ENCODE data around the gene PRSS38. TPM values are rescaled to one million over a fixed set of nuclear protein-coding genes. Genes with fewer than 3 reads are reported as not detected.

PRSS38 gene
- total and polyA plus RNA-seq, 2 donors (not counting 1 experiment from before 2014, with no cell fraction given), result not detected

GRCh38 chr1:227838181-227838580 lies 22.7 kb downstream of the PRSS38 start:
- DNase-seq (ENCODE audit: low read depth in 2 of 2), result no peak
- H2AFZ ChIP-seq (ENCODE audit: low read length), result no peak overlapping the region

GRCh38 chr1:227841096-227841495 lies 25.6 kb downstream of the PRSS38 start:
- no peak overlapping the region for H3K4me2 ChIP-seq (ENCODE audit: extremely low read depth, insufficient read depth, low read length)
- no peaks in the 10 kb centered on the region for H3K9me3 ChIP-seq (ENCODE audit: control insufficient read depth, insufficient read depth, low read depth, low read length)
- H3K27me3 ChIP-seq (ENCODE audit: control insufficient read depth, insufficient read depth, low read length), result no peaks in the 10 kb centered on the region
- H3K79me2 ChIP-seq (ENCODE audit: control insufficient read depth, insufficient read depth, low read length), result no peaks in the 10 kb centered on the region
- DNase-seq (ENCODE audit: low read depth in 2 of 2), result no peak
- TF ChIP-seq EZH2 (IDR thresholded peaks at IDR 0.05; ENCODE audit: low read length, missing control alignments) (no peak), CTCF (conservative IDR thresholded peaks at IDR 0.05 in 1 of 2, IDR thresholded peaks at IDR 0.05 in 1 of 2; ENCODE audit: low read depth in 1 of 2, low read length in 2 of 2) (no peak)
- no peaks in the 10 kb centered on the region for H4K20me1 ChIP-seq (ENCODE audit: control insufficient read depth, extremely low read depth, insufficient read depth, low read length)
- no peaks in the 10 kb centered on the region for H3K4me1 ChIP-seq (ENCODE audit: control insufficient read depth, extremely low read depth, insufficient read depth, low read length)
- no peak overlapping the region for H2AFZ ChIP-seq (ENCODE audit: low read length)
- no peak overlapping the region for H3K9ac ChIP-seq (ENCODE audit: insufficient read depth, low read length)
- no peak overlapping the region for H3K27ac ChIP-seq (ENCODE audit: insufficient read depth, low read length)
- H3K4me3 ChIP-seq (replicated peaks in 1 of 4; ENCODE audit: control extremely low read depth in 1 of 4, insufficient read depth in 1 of 4, low read depth in 3 of 4, low read length in 4 of 4), result no peak overlapping the region
- H3K36me3 ChIP-seq (ENCODE audit: control insufficient read depth, insufficient read depth, low read length), result no peaks in the 10 kb centered on the region

More at GRCh38 chr1:227838181-227838580, 22.7 kb downstream of the PRSS38 start:
- Histone ChIP-seq H3K79me2 (ENCODE audit: control insufficient read depth, insufficient read depth, low read length) (no peaks in the 10 kb centered on the region), H3K4me1 (ENCODE audit: control insufficient read depth, extremely low read depth, insufficient read depth, low read length) (no peaks in the 10 kb centered on the region), H3K4me3 (replicated peaks in 1 of 4; ENCODE audit: control extremely low read depth in 1 of 4, insufficient read depth in 1 of 4, low read depth in 3 of 4, low read length in 4 of 4) (no peak overlapping the region), H3K4me2 (ENCODE audit: extremely low read depth, insufficient read depth, low read length) (no peak overlapping the region), H4K20me1 (ENCODE audit: control insufficient read depth, extremely low read depth, insufficient read depth, low read length) (no peaks in the 10 kb centered on the region), H3K27ac (ENCODE audit: insufficient read depth, low read length) (no peak overlapping the region), H3K36me3 (ENCODE audit: control insufficient read depth, insufficient read depth, low read length) (no peaks in the 10 kb centered on the region), H3K9me3 (ENCODE audit: control insufficient read depth, insufficient read depth, low read depth, low read length) (no peaks in the 10 kb centered on the region), H3K27me3 (ENCODE audit: control insufficient read depth, insufficient read depth, low read length) (no peaks in the 10 kb centered on the region), H3K9ac (ENCODE audit: insufficient read depth, low read length) (no peak overlapping the region)
- TF ChIP-seq CTCF (conservative IDR thresholded peaks at IDR 0.05 in 1 of 2, IDR thresholded peaks at IDR 0.05 in 1 of 2; ENCODE audit: low read depth in 1 of 2, low read length in 2 of 2) (no peak), EZH2 (IDR thresholded peaks at IDR 0.05; ENCODE audit: low read length, missing control alignments) (no peak)

- H3K27ac ChIP-seq (ENCODE audit: insufficient read depth, low read length), result no peak overlapping the region
- no peaks in the 10 kb centered on the region for H4K20me1 ChIP-seq (ENCODE audit: control insufficient read depth, extremely low read depth, insufficient read depth, low read length)
- no peak for DNase-seq (ENCODE audit: low read depth in 2 of 2)
- no peaks in the 10 kb centered on the region for H3K36me3 ChIP-seq (ENCODE audit: control insufficient read depth, insufficient read depth, low read length)
- TF ChIP-seq CTCF (conservative IDR thresholded peaks at IDR 0.05 in 1 of 2, IDR thresholded peaks at IDR 0.05 in 1 of 2; ENCODE audit: low read depth in 1 of 2, low read length in 2 of 2) (no peak), EZH2 (IDR thresholded peaks at IDR 0.05; ENCODE audit: low read length, missing control alignments) (no peak)
- H2AFZ ChIP-seq (ENCODE audit: low read length), result no peak overlapping the region
- H3K4me1 ChIP-seq (ENCODE audit: control insufficient read depth, extremely low read depth, insufficient read depth, low read length), result no peaks in the 10 kb centered on the region
- H3K9me3 ChIP-seq (ENCODE audit: control insufficient read depth, insufficient read depth, low read depth, low read length), result no peaks in the 10 kb centered on the region
- H3K79me2 ChIP-seq (ENCODE audit: control insufficient read depth, insufficient read depth, low read length), result no peaks in the 10 kb centered on the region
- H3K4me2 ChIP-seq (ENCODE audit: extremely low read depth, insufficient read depth, low read length), result no peak overlapping the region
- no peak overlapping the region for H3K4me3 ChIP-seq (replicated peaks in 1 of 4; ENCODE audit: control extremely low read depth in 1 of 4, insufficient read depth in 1 of 4, low read depth in 3 of 4, low read length in 4 of 4)
- H3K9ac ChIP-seq (ENCODE audit: insufficient read depth, low read length), result no peak overlapping the region
- no peaks in the 10 kb centered on the region for H3K27me3 ChIP-seq (ENCODE audit: control insufficient read depth, insufficient read depth, low read length)
Observed at GRCh38 chr1:227844320-227845146, 29.1 kb downstream of the PRSS38 start.

All from fibroblast of lung (primary cell).